Measurements from ENCODE around the gene CAST. TPM values are rescaled to one million over a fixed set of nuclear protein-coding genes. Genes with fewer than 3 reads are reported as not detected.
A peak's percentile ranks its signal among the peaks of the same experiment; 100 is the strongest.

CAST gene
- total and polyA plus RNA-seq, 8 donors = 54.0 to 458 (median 209) TPM

DNA sequence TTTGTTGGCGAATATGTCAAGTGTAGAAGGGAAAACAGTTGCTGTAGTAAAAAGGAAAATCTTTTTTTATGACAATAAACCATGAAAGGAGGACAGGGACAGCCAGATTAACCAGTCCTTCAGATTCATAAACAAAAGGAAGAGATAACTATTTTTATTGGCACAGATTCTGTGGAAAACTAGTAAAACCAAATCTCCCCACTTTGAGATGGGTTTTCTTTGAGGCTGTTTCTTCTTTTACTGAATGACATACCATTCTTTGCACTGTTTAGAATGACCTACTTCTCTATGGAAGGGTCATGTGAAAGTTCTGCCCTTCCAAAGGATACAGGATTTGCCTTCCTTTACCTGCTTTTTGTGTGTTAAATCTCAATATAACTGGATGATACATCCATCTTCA, 13.7 kb downstream of the CAST start:
- no peak for DNase-seq

DNA sequence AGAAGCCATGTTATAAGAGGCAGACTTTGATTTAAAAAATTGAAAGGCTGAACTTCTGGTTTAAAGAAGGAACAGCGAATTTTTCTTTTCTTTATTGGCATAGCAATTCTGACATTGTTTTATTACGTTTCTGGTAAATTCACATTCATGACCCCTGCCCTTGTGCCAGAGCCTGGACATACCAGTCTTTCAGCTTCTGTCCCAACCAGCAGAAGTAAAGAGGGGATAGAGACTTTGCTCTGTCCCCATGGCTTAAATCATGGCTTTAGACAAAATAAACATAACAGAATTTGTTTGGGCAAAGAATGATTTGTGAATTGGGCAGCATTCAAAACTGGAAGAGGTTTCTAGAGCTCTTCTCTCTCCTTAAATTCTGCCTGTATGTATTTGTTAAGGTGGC, 15.3 kb downstream of the CAST start:
- peaks cover 0 to 62% (median 28%) of the 10 kb centered on the region in 4 donors for H3K4me1 ChIP-seq
- no peaks in the 10 kb centered on the region for H3K9me3 ChIP-seq
- intact Hi-C loops (cut with DNase I; ENCODE audit: low total_unique reads) = no loop called here
- no peak overlapping the region for H3K27ac ChIP-seq
- WGBS, 5 donors = 51 to 70% (median 64%) methylated on average over 2 of the region's 2 CpGs
- peaks cover 3 to 16% (median 9%) of the 10 kb centered on the region in 4 donors for H3K36me3 ChIP-seq
- H3K4me3 ChIP-seq = no peak overlapping the region
- no peaks in the 10 kb centered on the region for H3K27me3 ChIP-seq
- no peak for DNase-seq
- TF ChIP-seq, protein P1, sequence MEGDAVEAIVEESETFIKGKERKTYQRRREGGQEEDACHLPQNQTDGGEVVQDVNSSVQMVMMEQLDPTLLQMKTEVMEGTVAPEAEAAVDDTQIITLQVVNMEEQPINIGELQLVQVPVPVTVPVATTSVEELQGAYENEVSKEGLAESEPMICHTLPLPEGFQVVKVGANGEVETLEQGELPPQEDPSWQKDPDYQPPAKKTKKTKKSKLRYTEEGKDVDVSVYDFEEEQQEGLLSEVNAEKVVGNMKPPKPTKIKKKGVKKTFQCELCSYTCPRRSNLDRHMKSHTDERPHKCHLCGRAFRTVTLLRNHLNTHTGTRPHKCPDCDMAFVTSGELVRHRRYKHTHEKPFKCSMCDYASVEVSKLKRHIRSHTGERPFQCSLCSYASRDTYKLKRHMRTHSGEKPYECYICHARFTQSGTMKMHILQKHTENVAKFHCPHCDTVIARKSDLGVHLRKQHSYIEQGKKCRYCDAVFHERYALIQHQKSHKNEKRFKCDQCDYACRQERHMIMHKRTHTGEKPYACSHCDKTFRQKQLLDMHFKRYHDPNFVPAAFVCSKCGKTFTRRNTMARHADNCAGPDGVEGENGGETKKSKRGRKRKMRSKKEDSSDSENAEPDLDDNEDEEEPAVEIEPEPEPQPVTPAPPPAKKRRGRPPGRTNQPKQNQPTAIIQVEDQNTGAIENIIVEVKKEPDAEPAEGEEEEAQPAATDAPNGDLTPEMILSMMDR (IDR thresholded peaks at IDR 0.05) = no peak
- TF ChIP-seq POLR2AphosphoS5 (IDR thresholded peaks at IDR 0.05) (no peak), POLR2A (IDR thresholded peaks at IDR 0.05) (no peak), EP300 (IDR thresholded peaks at IDR 0.05) (no peak)

More for the DNA sequence above, 13.7 kb downstream of the CAST start:
- intact Hi-C loops (cut with DNase I; ENCODE audit: low total_unique reads) = no loop called here
- TF ChIP-seq POLR2A (IDR thresholded peaks at IDR 0.05) = no peak
- TF ChIP-seq EP300 (IDR thresholded peaks at IDR 0.05) = no peak
- TF ChIP-seq POLR2AphosphoS5 (IDR thresholded peaks at IDR 0.05) = no peak
- TF ChIP-seq, protein P1 (IDR thresholded peaks at IDR 0.05) = no peak
- Histone ChIP-seq H3K27me3 (no peaks in the 10 kb centered on the region), H3K4me1 (peaks cover 0 to 65% (median 28%) of the 10 kb centered on the region in 4 donors), H3K4me3 (no peak overlapping the region), H3K9me3 (no peaks in the 10 kb centered on the region), H3K36me3 (peaks cover 3 to 16% (median 9%) of the 10 kb centered on the region in 4 donors), H3K27ac (no peak overlapping the region)
- WGBS, 5 donors = 86 to 95% (median 91%) methylated on average over 1 of the region's 1 CpG

DNA sequence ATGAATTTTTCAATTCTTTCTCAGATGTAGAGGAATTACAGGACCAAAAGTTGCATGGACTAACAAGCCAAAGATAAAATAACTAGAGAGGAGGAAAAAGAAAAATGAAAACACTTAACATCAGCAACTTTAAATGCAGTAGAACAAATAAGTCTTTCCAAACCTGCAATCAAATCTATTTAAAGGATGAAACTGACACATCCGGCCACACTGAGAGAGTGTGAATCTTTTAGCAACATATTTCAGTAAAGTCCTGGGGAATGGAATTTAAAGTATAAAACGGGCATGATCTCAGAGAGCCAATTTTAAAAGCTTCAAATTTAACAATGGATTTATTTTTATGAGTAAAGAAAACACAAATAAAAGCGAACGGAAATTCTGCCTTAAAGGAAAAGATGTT, 17.1 kb downstream of the CAST start:
- no peak for DNase-seq
- peaks cover 0 to 63% (median 28%) of the 10 kb centered on the region in 4 donors for H3K4me1 ChIP-seq
- H3K27ac ChIP-seq = no peak overlapping the region
- peaks cover 3 to 16% (median 9%) of the 10 kb centered on the region in 4 donors for H3K36me3 ChIP-seq
- TF ChIP-seq POLR2A (IDR thresholded peaks at IDR 0.05) (no peak), EP300 (IDR thresholded peaks at IDR 0.05) (no peak), POLR2AphosphoS5 (IDR thresholded peaks at IDR 0.05) (no peak)
- TF ChIP-seq, protein P1 (IDR thresholded peaks at IDR 0.05) = no peak
- no peaks in the 10 kb centered on the region for H3K9me3 ChIP-seq
- no peaks in the 10 kb centered on the region for H3K27me3 ChIP-seq
- no peak overlapping the region for H3K4me3 ChIP-seq
- WGBS, 5 donors = 73 to 89% (median 83%) methylated on average over 4 of the region's 4 CpGs
- intact Hi-C loops (cut with DNase I; ENCODE audit: low total_unique reads) = no loop called here

DNA sequence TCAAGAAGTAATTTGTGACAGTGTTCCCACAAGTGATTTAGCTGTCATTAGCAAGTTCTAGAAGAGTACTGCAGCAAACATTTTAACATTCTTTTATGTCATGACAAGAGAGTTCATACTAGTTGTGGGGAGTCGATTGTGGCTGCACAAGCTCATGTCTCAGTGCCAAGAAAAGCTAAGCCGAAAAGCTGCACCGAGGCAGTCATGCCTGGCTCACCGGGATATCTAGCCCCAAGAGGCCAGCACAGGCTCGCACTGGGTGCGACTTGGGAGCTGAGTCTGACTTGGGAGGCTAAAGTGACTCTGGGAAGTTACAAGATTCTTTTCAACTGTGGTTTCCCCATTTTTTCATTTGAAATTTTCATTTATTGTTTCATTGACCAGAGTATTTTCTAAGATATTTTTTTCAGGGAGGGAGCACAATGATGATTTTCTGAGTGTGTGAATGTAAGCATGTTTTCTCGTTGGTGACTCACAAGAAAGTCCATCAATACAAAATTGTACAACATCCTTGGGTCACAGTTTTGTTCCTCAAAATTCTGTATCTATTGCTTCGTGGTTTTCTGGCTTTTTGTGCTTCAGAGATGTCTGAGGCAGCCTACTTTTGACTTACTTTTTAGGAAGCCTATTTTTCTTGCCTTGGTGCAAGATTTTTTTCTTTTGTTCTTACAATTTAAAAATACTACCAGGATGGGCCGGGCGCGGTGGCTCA, 18.7 kb downstream of the CAST start:
- peaks cover 0 to 56% (median 23%) of the 10 kb centered on the region in 4 donors for H3K4me1 ChIP-seq
- no peaks in the 10 kb centered on the region for H3K9me3 ChIP-seq
- H3K27me3 ChIP-seq = no peaks in the 10 kb centered on the region
- peak overlapping the region in 1 of 5 donors; percentile 15 for H3K27ac ChIP-seq
- TF ChIP-seq EP300 (IDR thresholded peaks at IDR 0.05) (no peak), POLR2A (IDR thresholded peaks at IDR 0.05) (no peak), POLR2AphosphoS5 (IDR thresholded peaks at IDR 0.05) (no peak)
- TF ChIP-seq, protein P1 (IDR thresholded peaks at IDR 0.05) = no peak
- DNase-seq = no peak
- 82 to 94% (median 88%) methylated on average over 11 of the region's 11 CpGs for WGBS, 5 donors
- peaks cover 3 to 18% (median 14%) of the 10 kb centered on the region in 4 donors for H3K36me3 ChIP-seq
- no peak overlapping the region for H3K4me3 ChIP-seq
- intact Hi-C loops (cut with DNase I; ENCODE audit: low total_unique reads) = loop anchor here (10.0 kb wide), 1 partner anchor 66 kb away; no protein-coding TSS in a partner anchor

Measured in stomach (tissue), 9 donors.